Glutamatergic neuron (in vitro differentiated cells): ENCODE measurements around the gene JAKMIP2. TPM values are rescaled to one million over a fixed set of nuclear protein-coding genes. Genes with fewer than 3 reads are reported as not detected.

Source experiments
- DNase-seq: peaks from one replicate; pipeline ENCODE4 v3.0.0; 2022
- H3K27ac Mint-ChIP-seq: one replicate; pipeline ENCODE4 v1.8.0; 2020; ENCODE audit warnings: mild to moderate bottlenecking, mixed read lengths, inconsistent platforms; ENCODE audit not compliant: unreplicated experiment
- H3K27me3 Mint-ChIP-seq: one replicate; pipeline ENCODE4 v1.8.0; 2020; ENCODE audit warnings: mild to moderate bottlenecking, moderate library complexity, mixed read lengths, inconsistent platforms; ENCODE audit not compliant: unreplicated experiment
- H3K36me3 Mint-ChIP-seq: one replicate; pipeline ENCODE4 v1.8.0; 2020; ENCODE audit warnings: mild to moderate bottlenecking, mixed read lengths, inconsistent platforms; ENCODE audit not compliant: unreplicated experiment
- H3K4me1 Mint-ChIP-seq: one replicate; pipeline ENCODE4 v1.8.0; 2020; ENCODE audit warnings: mild to moderate bottlenecking, low read depth, mixed read lengths, inconsistent platforms; ENCODE audit not compliant: unreplicated experiment
- H3K4me3 Mint-ChIP-seq: one replicate; pipeline ENCODE4 v1.8.0; 2020; ENCODE audit warnings: mild to moderate bottlenecking, mixed read lengths, inconsistent platforms; ENCODE audit not compliant: unreplicated experiment
- H3K9me3 Mint-ChIP-seq: one replicate; pipeline ENCODE4 v1.8.0; 2020; ENCODE audit warnings: mild to moderate bottlenecking, moderate library complexity, mixed read lengths, inconsistent platforms; ENCODE audit not compliant: unreplicated experiment
- CTCF ChIP-seq: fragments of 200-600 bp; sonication (generic); IDR thresholded peaks from one replicate; pipeline ENCODE4 v1.5.0; 2021; ENCODE audit not compliant: partially characterized antibody, unreplicated experiment
- total RNA-seq: library from RNA; stranded (reverse); fragmentation: NEBNext Ultra II Directional; extraction: Animal tissue kit (Norgen Biotek cat#: 25700); gene quantifications from one replicate; pipeline ENCODE4 v1.2.1, GENCODE V29; 2021; ENCODE audit not compliant: unreplicated experiment

The JAKMIP2 gene
- total RNA-seq, 1 donor from 2014 or later: 88.2 TPM

GRCh38 chr5:147701468-147701867 is 81.1 kb downstream of the JAKMIP2 start:
- Mint-ChIP-seq H3K36me3 (peaks cover 22% of the 10 kb centered on the region), H3K27me3 (peaks cover 3% of the 10 kb centered on the region), H3K4me3 (no peak overlapping the region), H3K9me3 (peaks cover 15% of the 10 kb centered on the region), H3K4me1 (peaks cover 6% of the 10 kb centered on the region), H3K27ac (no peak overlapping the region)
- no peak for TF ChIP-seq CTCF
- no peak for DNase-seq

GRCh38 chr5:147699496-147700088 is 82.9 kb downstream of the JAKMIP2 start:
- Mint-ChIP-seq H3K9me3 (peaks cover 15% of the 10 kb centered on the region), H3K4me1 (peaks cover 11% of the 10 kb centered on the region), H3K27ac (no peak overlapping the region), H3K4me3 (no peak overlapping the region), H3K27me3 (peaks cover 3% of the 10 kb centered on the region), H3K36me3 (peaks cover 23% of the 10 kb centered on the region)
- no peak for DNase-seq
- no peak for TF ChIP-seq CTCF

GRCh38 chr5:147697380-147697779 is 85.1 kb downstream of the JAKMIP2 start:
- H3K36me3 Mint-ChIP-seq: peaks cover 23% of the 10 kb centered on the region
- peaks cover 3% of the 10 kb centered on the region for H3K27me3 Mint-ChIP-seq
- H3K4me3 Mint-ChIP-seq: no peak overlapping the region
- peaks cover 13% of the 10 kb centered on the region for H3K9me3 Mint-ChIP-seq
- no peak for TF ChIP-seq CTCF
- DNase-seq: no peak
- H3K27ac Mint-ChIP-seq: no peak overlapping the region
- H3K4me1 Mint-ChIP-seq: peaks cover 16% of the 10 kb centered on the region

GRCh38 chr5:147694772-147695171 is 87.8 kb downstream of the JAKMIP2 start:
- Mint-ChIP-seq H3K27me3 (peaks cover 3% of the 10 kb centered on the region), H3K4me1 (peaks cover 25% of the 10 kb centered on the region), H3K4me3 (no peak overlapping the region), H3K27ac (no peak overlapping the region), H3K36me3 (peaks cover 23% of the 10 kb centered on the region), H3K9me3 (peaks cover 13% of the 10 kb centered on the region)
- no peak for DNase-seq
- TF ChIP-seq CTCF: no peak

GRCh38 chr5:147693233-147693632 is 89.3 kb downstream of the JAKMIP2 start:
- Mint-ChIP-seq H3K4me3 (no peak overlapping the region), H3K27ac (no peak overlapping the region), H3K36me3 (peaks cover 11% of the 10 kb centered on the region), H3K9me3 (peaks cover 5% of the 10 kb centered on the region), H3K4me1 (peaks cover 33% of the 10 kb centered on the region), H3K27me3 (peaks cover 5% of the 10 kb centered on the region)
- no peak for DNase-seq
- TF ChIP-seq CTCF: no peak
